HEK293 (cell line): ENCODE measurements around the gene ARL13A.

Source experiments
- CTCF ChIA-PET: fragments of 350-600 bp; formaldehyde crosslinking; extraction: SDS; loops from one replicate; lab custom pipeline; 2021; ENCODE audit warnings: antibody characterized with exemption; lab: Yijun Ruan, JAX
- POLR2A ChIA-PET: fragments of 300-600 bp; formaldehyde crosslinking; extraction: SDS; loops from one replicate; lab custom pipeline; 2020; ENCODE audit warnings: antibody characterized with exemption, inconsistent platforms; lab: Yijun Ruan, JAX
- H3K27ac ChIP-seq: fragments of 200-500 bp; sonication (Bioruptor generic); 2 replicates; pipeline ENCODE4 v1.5.1; 2014; ENCODE audit warnings: low read depth, low read length, control low read depth, inconsistent platforms; ENCODE audit errors: extremely low read depth
- H3K36me3 ChIP-seq, 2 experiments: fragments of 200-500 bp in 1 of 2; sonication (Bioruptor generic) in 1 of 2; 1 replicate in 1 of 2; 2 replicates in 1 of 2; pipeline ENCODE4 v1.5.1; 2014 to 2017; ENCODE audit warnings: inconsistent platforms in 2 of 2, low read length in 2 of 2; ENCODE audit not compliant: control insufficient read depth in 2 of 2, insufficient read depth in 1 of 2
- H3K4me1 ChIP-seq: fragments of 200-500 bp; sonication (Bioruptor generic); 2 replicates; pipeline ENCODE4 v1.5.1; 2014; ENCODE audit warnings: mild to moderate bottlenecking, low read length, inconsistent platforms; ENCODE audit not compliant: control insufficient read depth, insufficient read depth
- H3K4me3 ChIP-seq: 2 replicates; pipeline ENCODE4 v1.5.1; 2011; ENCODE audit warnings: low read depth, mild to moderate bottlenecking, control low read depth, low read length, moderate library complexity
- H3K9me3 ChIP-seq: fragments of 200-500 bp; sonication (Bioruptor generic); 2 replicates; pipeline ENCODE4 v1.5.1; 2014; ENCODE audit warnings: low read depth, low read length, inconsistent platforms; ENCODE audit not compliant: control insufficient read depth, insufficient read depth
- AEBP2 ChIP-seq: fragments of 450-650 bp; formaldehyde crosslinking; IDR thresholded peaks from 2 replicates; pipeline ENCODE4 v1.5.1; 2016; ENCODE audit warnings: missing biosample characterization, missing genetic modification characterization, borderline replicate concordance
- KLF8 ChIP-seq: fragments of 450-650 bp; formaldehyde crosslinking; IDR thresholded peaks from 2 replicates; pipeline ENCODE4 v1.5.1; 2016; ENCODE audit warnings: missing biosample characterization, missing genetic modification characterization
- PRDM6 ChIP-seq: fragments of 450-650 bp; formaldehyde crosslinking; IDR thresholded peaks from 2 replicates; pipeline ENCODE4 v1.5.1; 2017; ENCODE audit warnings: missing biosample characterization, missing genetic modification characterization
- SCRT2 ChIP-seq: fragments of 450-650 bp; formaldehyde crosslinking; IDR thresholded peaks from 2 replicates; pipeline ENCODE4 v1.5.1; 2016; ENCODE audit warnings: missing biosample characterization, missing genetic modification characterization
- TCF7L2 ChIP-seq: IDR thresholded peaks from 2 replicates; pipeline ENCODE4 v1.6.1; 2011; ENCODE audit warnings: low read depth, mild to moderate bottlenecking, inconsistent platforms, low read length, moderate library complexity, borderline replicate concordance
- ZBTB48 ChIP-seq: fragments of 450-650 bp; formaldehyde crosslinking; IDR thresholded peaks from 2 replicates; pipeline ENCODE4 v1.5.1; 2016; ENCODE audit warnings: missing biosample characterization, missing genetic modification characterization
- ZFP69B ChIP-seq: fragments of 450-650 bp; formaldehyde crosslinking; IDR thresholded peaks from 2 replicates; pipeline ENCODE4 v1.5.1; 2016; ENCODE audit warnings: missing biosample characterization, missing genetic modification characterization
- ZNF132 ChIP-seq: fragments of 450-650 bp; formaldehyde crosslinking; IDR thresholded peaks from 2 replicates; pipeline ENCODE4 v1.5.1; 2017; ENCODE audit warnings: missing biosample characterization, missing genetic modification characterization, borderline replicate concordance
- ZNF280C ChIP-seq: fragments of 450-650 bp; formaldehyde crosslinking; IDR thresholded peaks from 2 replicates; pipeline ENCODE4 v1.5.1; 2016; ENCODE audit warnings: missing biosample characterization, missing genetic modification characterization
- ZNF621 ChIP-seq: fragments of 450-650 bp; formaldehyde crosslinking; IDR thresholded peaks from 2 replicates; pipeline ENCODE4 v1.5.1; 2017; ENCODE audit warnings: missing biosample characterization, missing genetic modification characterization

Gene ARL13A

GRCh38 chrX:101040197-101040596 is 70.7 kb downstream of the ARL13A start:
- CTCF ChIA-PET: interaction anchor here (0.6 to 0.8 kb wide), 2 partner anchors 31 to 272 kb away, joined by 4 to 5 read pairs; no protein-coding TSS in a partner anchor
- POLR2A ChIA-PET: interaction anchor here (0.6 kb wide), 1 partner anchor 29 kb away, joined by 3 read pairs; no protein-coding TSS in a partner anchor
- H3K9me3 ChIP-seq: no peaks in the 10 kb centered on the region

More at GRCh38 chrX:101040197-101040596, 70.7 kb downstream of the ARL13A start:
- no peak for TF ChIP-seq TCF7L2
- TF ChIP-seq ZNF132 (tag by site-specific recombination): no peak
- no peak for TF ChIP-seq ZFP69B
- TF ChIP-seq PRDM6 (tag by site-specific recombination): no peak
- TF ChIP-seq ZNF621 (tag by site-specific recombination): no peak
- no peak for TF ChIP-seq AEBP2 (tag by site-specific recombination)
- TF ChIP-seq KLF8 (tag by site-specific recombination): no peak
- no peak for TF ChIP-seq ZNF280C
- TF ChIP-seq SCRT2 (tag by site-specific recombination): no peak
- TF ChIP-seq ZBTB48: no peak
- no peaks in the 10 kb centered on the region for H3K4me1 ChIP-seq
- H3K4me3 ChIP-seq: no peak overlapping the region
- H3K36me3 ChIP-seq: peaks cover 10 to 50% of the 10 kb centered on the region in 2 experiments
- H3K27ac ChIP-seq: no peak overlapping the region
